GM11168 (cell line): ENCODE measurements around the gene CATSPER3.

Experiments
- in situ Hi-C: fragments of 300-500 bp; cut with MboI; formaldehyde crosslinking; loops from one replicate; pipeline ENCODE4 v1.12.0; 2022; ENCODE audit warnings: low sequenced_read_pairs; ENCODE audit not compliant: unreplicated experiment

The CATSPER3 gene

GRCh38 chr5:135027266-135027696 is 59.6 kb downstream of the CATSPER3 start:
- in situ Hi-C loops = no loop called here

GRCh38 chr5:135027697-135028615 is 60.2 kb downstream of the CATSPER3 start:
- in situ Hi-C loops = no loop called here

- in situ Hi-C loops = no loop called here
Observed at GRCh38 chr5:135028791-135029476, 61.2 kb downstream of the CATSPER3 start.

GRCh38 chr5:135029477-135030122 is 61.9 kb downstream of the CATSPER3 start:
- in situ Hi-C loops = no loop called here

GRCh38 chr5:135030123-135030955 is 62.6 kb downstream of the CATSPER3 start:
- in situ Hi-C loops = no loop called here

- in situ Hi-C loops = no loop called here
Observed at GRCh38 chr5:135030956-135031812, 63.5 kb downstream of the CATSPER3 start.

- in situ Hi-C loops = no loop called here
Observed at GRCh38 chr5:135031813-135032694, 64.3 kb downstream of the CATSPER3 start.

- in situ Hi-C loops = no loop called here
Observed at GRCh38 chr5:135032695-135032998, 64.9 kb downstream of the CATSPER3 start.

GRCh38 chr5:135032999-135033861 is 65.5 kb downstream of the CATSPER3 start:
- in situ Hi-C loops = no loop called here

- in situ Hi-C loops = no loop called here
Observed at GRCh38 chr5:135033901-135034235, 66.2 kb downstream of the CATSPER3 start, which contains the start of gene PITX1. Gene PITX1 (minus strand): TSS chr5:135034228. CDS start chr5:135033881, 347 bp downstream.

- in situ Hi-C loops = no loop called here
Observed at GRCh38 chr5:135034236-135034962, 66.7 kb downstream of the CATSPER3 start.

- in situ Hi-C loops = no loop called here
Observed at GRCh38 chr5:135034963-135035677, 67.4 kb downstream of the CATSPER3 start.

- in situ Hi-C loops = no loop called here
Observed at GRCh38 chr5:135035678-135036030, 67.9 kb downstream of the CATSPER3 start.

GRCh38 chr5:135036405-135036804 is 68.7 kb downstream of the CATSPER3 start:
- in situ Hi-C loops = no loop called here

GRCh38 chr5:135037519-135038204 is 70.0 kb downstream of the CATSPER3 start:
- in situ Hi-C loops = no loop called here
